Lower leg skin (tissue), 3 donors: ENCODE measurements around the gene USP51.
"Not testable (repeated sequence)": the region's sequence is repeated elsewhere in the genome, so short reads cannot be mapped to it uniquely, and the experiment has no call there.

Source experiments
- POLR2A ChIP-seq, 2 donors: fragments of 450-650 bp; IDR thresholded peaks; one replicate each; pipeline ENCODE4 v1.6.1; 2016 to 2017; ENCODE audit warnings: antibody characterized with exemption in 2 of 2, mild to moderate bottlenecking in 1 of 2, moderate library complexity in 1 of 2
- TF ChIP-seq, protein P1 (sequence below), 3 donors: fragments of 450-650 bp; IDR thresholded peaks; one replicate each; pipeline ENCODE4 v1.5.1; 2016; ENCODE audit warnings: antibody characterized with exemption in 3 of 3, mild to moderate bottlenecking in 3 of 3, moderate library complexity in 2 of 3

DNA sequence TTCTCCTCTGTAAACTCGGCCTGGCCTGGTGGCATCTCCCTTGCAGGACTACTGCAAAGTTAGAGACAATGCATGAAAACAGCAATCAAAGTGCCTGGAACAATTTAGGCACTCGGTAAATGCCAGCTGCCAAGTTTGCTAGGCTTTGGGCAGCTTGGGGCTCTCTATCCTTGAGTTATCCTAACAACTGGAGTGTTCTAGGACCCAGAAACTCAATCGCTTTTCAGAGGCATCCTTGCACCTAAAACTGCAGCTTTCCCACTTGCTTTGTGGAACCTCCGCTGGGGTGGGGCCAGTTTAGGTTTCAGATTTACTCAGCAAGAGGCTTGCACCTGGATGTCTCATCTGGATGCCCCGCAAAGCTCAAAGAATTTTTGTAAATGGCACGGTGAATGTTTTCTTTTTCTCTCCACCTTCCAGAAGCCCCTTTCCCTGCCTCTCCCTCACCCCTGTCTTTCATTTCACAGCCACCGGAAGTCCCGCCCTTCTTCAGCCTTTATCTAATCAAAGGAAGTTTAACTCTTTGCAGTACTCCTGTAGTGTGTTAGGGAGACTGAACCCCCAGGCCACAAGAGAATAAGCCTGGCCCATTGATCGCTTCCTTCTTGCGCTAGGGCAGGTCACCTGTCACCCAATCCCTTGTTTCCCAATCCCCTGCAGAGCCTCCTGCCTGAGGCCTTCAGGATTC is 27.3 kb upstream of the USP51 start:
- TF ChIP-seq, protein P1, sequence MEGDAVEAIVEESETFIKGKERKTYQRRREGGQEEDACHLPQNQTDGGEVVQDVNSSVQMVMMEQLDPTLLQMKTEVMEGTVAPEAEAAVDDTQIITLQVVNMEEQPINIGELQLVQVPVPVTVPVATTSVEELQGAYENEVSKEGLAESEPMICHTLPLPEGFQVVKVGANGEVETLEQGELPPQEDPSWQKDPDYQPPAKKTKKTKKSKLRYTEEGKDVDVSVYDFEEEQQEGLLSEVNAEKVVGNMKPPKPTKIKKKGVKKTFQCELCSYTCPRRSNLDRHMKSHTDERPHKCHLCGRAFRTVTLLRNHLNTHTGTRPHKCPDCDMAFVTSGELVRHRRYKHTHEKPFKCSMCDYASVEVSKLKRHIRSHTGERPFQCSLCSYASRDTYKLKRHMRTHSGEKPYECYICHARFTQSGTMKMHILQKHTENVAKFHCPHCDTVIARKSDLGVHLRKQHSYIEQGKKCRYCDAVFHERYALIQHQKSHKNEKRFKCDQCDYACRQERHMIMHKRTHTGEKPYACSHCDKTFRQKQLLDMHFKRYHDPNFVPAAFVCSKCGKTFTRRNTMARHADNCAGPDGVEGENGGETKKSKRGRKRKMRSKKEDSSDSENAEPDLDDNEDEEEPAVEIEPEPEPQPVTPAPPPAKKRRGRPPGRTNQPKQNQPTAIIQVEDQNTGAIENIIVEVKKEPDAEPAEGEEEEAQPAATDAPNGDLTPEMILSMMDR (IDR thresholded peaks at IDR 0.05): not testable (repeated sequence)
- TF ChIP-seq POLR2A (IDR thresholded peaks at IDR 0.05): not testable (repeated sequence)
